K562 (cell line): Measurements from ENCODE around the gene CCL4L2. TPM values are rescaled to one million over a fixed set of nuclear protein-coding genes. Genes with fewer than 3 reads are reported as not detected.
"Not testable (repeated sequence)": the region's sequence is repeated elsewhere in the genome, so short reads cannot be mapped to it uniquely, and the experiment has no call there.

Experiments
- ATAC-seq: fragments of 200-7000 bp; cut with Tn5 transposase; 3 replicates; pipeline ENCODE4 v1.9.1; 2020; ENCODE audit warnings: moderate library complexity
- BruUV-seq: library from RNA; stranded (reverse); fragments of 400-500 nt; replicated peaks from 2 replicates; lab custom pipeline; 2021; lab: Mats Ljungman, UMichigan
- CTCF ChIA-PET: fragments of 300-600 bp; formaldehyde crosslinking; extraction: SDS; loops from one replicate; lab custom pipeline; 2021; ENCODE audit warnings: low intra/inter-chr PET ratio; lab: Yijun Ruan, JAX
- POLR2A ChIA-PET: fragments of 300-600, 350-650 bp; sonication (Branson Sonifier 250); formaldehyde crosslinking; extraction: SDS; loops from one replicate; lab custom pipeline; 2021; ENCODE audit warnings: antibody characterized with exemption, inconsistent platforms; lab: Yijun Ruan, JAX
- DNase-seq, 4 experiments: peaks; one replicate each; pipeline versions ENCODE4 v3.0.0 to v3.0.0-alpha.2; 2011 to 2018; ENCODE audit warnings: low spot score in 3 of 4, mixed read lengths in 3 of 4; ENCODE audit errors: extremely low read depth in 1 of 4
- FAIRE-seq: peaks from 2 replicates; lab custom pipeline; 2011; peaks lifted over from hg19 to GRCh38; lab: Jason Lieb, UNC
- H2AFZ ChIP-seq: 2 replicates; pipeline ENCODE4 v1.6.0; 2011; ENCODE audit warnings: low read depth, low read length, control low read depth, inconsistent platforms
- H3K27ac ChIP-seq: fragments of 200-600 bp; 3 replicates; pipeline ENCODE4 v1.8.0; 2011; ENCODE audit warnings: low read depth, mild to moderate bottlenecking, control low read depth, inconsistent platforms, low read length, moderate library complexity, mixed read lengths; ENCODE audit errors: extremely low read depth
- H3K27me3 ChIP-seq, 2 experiments: fragments of 300-600 bp in 1 of 2; 2 replicates in 1 of 2; 3 replicates in 1 of 2; pipeline versions ENCODE4 v1.6.0 to v1.8.0; 2011; ENCODE audit warnings: inconsistent platforms in 2 of 2, low read length in 2 of 2, mild to moderate bottlenecking in 1 of 2, mixed read lengths in 1 of 2, moderate library complexity in 1 of 2; ENCODE audit not compliant: control insufficient read depth in 2 of 2, insufficient read depth in 2 of 2
- H3K36me3 ChIP-seq: fragments of 300-600 bp; 3 replicates; pipeline ENCODE4 v1.8.0; 2011; ENCODE audit warnings: mild to moderate bottlenecking, low read length, inconsistent platforms; ENCODE audit not compliant: control insufficient read depth, insufficient read depth
- H3K4me1 ChIP-seq, 2 experiments: fragments of 200-600 bp in 1 of 2; replicated peaks in 1 of 2; 2 replicates in 1 of 2; 3 replicates in 1 of 2; pipeline versions ENCODE4 v1.5.1 to v1.8.0; 2011; ENCODE audit warnings: inconsistent platforms in 2 of 2, low read length in 2 of 2, mild to moderate bottlenecking in 1 of 2, mixed read lengths in 1 of 2, moderate library complexity in 1 of 2; ENCODE audit not compliant: control insufficient read depth in 2 of 2, insufficient read depth in 2 of 2
- H3K4me2 ChIP-seq: 2 replicates; pipeline ENCODE4 v1.6.1; 2011; ENCODE audit warnings: low read length, control low read depth, inconsistent platforms, mixed read lengths; ENCODE audit not compliant: insufficient read depth
- H3K4me3 ChIP-seq: fragments of 200-600 bp; sonication (generic), shearing (Covaris generic); 2 replicates; pipeline ENCODE4 v1.5.1; 2016; ENCODE audit warnings: control low read depth, inconsistent platforms
- H3K79me2 ChIP-seq: fragments of 200-600 bp; 3 replicates; pipeline ENCODE4 v1.8.0; 2011; ENCODE audit warnings: low read length, inconsistent platforms; ENCODE audit not compliant: control insufficient read depth, insufficient read depth
- H3K9ac ChIP-seq, 2 experiments: 2 replicates each; pipeline versions ENCODE4 v1.6.0 to v1.6.1; 2011; ENCODE audit warnings: low read depth in 2 of 2, low read length in 2 of 2, control low read depth in 1 of 2, inconsistent platforms in 1 of 2, mild to moderate bottlenecking in 1 of 2, mixed read lengths in 1 of 2; ENCODE audit not compliant: insufficient read depth in 1 of 2
- H3K9me1 ChIP-seq: one replicate; pipeline ENCODE4 v1.6.0; 2011; ENCODE audit warnings: inconsistent platforms, mild to moderate bottlenecking, low read length, moderate library complexity; ENCODE audit not compliant: control insufficient read depth, insufficient read depth
- H3K9me3 ChIP-seq: replicated peaks from 2 replicates; pipeline ENCODE4 v1.5.1; 2011; ENCODE audit warnings: low read depth, low read length, inconsistent platforms; ENCODE audit not compliant: control insufficient read depth, insufficient read depth
- H4K20me1 ChIP-seq: replicated peaks from 2 replicates; pipeline ENCODE4 v1.6.1; 2011; ENCODE audit warnings: low read length, inconsistent platforms, mixed read lengths; ENCODE audit not compliant: control insufficient read depth, insufficient read depth
- CEBPB ChIP-seq: fragments of 450-650 bp; IDR thresholded peaks from 2 replicates; pipeline ENCODE4 v1.6.1; 2016; ENCODE audit warnings: missing genetic modification characterization, missing compliant biosample characterization
- WGBS: fragments of 100-300 bp; shearing (Covaris generic); methylation state at CpG from one replicate; pipeline ENCODE4 v1.1.6; 2016; ENCODE audit warnings: low coverage, mixed read lengths; ENCODE audit not compliant: insufficient coverage; ENCODE audit errors: missing lambda C conversion rate; 5-methylcytosine and 5-hydroxymethylcytosine counted together
- in situ Hi-C: fragments of 300-500 bp; cut with MboI; formaldehyde crosslinking; loops from 4 replicates; pipeline ENCODE4 v1.15.0; 2018; ENCODE audit warnings: inconsistent platforms, mixed read lengths
- intact Hi-C: fragments of 100-400 bp; cut with micrococcal nuclease; formaldehyde crosslinking; loops from 2 replicates; pipeline ENCODE4 v1.14.2; 2022
- polyA plus RNA-seq, 8 experiments: library from polyadenylated mRNA; depleted of rRNA in 4 of 8; stranded (reverse) in 5 of 8; unstranded in 3 of 8; fragments of >200 nt; fragmentation: Nextera tagmentation in 2 of 8; fragmentation: Illumina TruSeq in 1 of 8; extraction: Ambion mirVana in 2 of 8; extraction: Trizol in 1 of 8; gene quantifications; 2 replicates each; pipeline versions ENCODE4 v1.2.1 to v1.2.3, GENCODE V29; 2011 to 2014; ENCODE audit warnings: inconsistent platforms in 1 of 8, missing spikeins in 1 of 8
- total RNA-seq, 7 experiments: library from RNA; depleted of rRNA in 6 of 7; stranded (reverse); fragments of >200 nt in 6 of 7; fragmentation: Illumina TruSeq in 2 of 7; extraction: Trizol in 2 of 7; gene quantifications; 2 replicates each; pipeline versions ENCODE4 v1.2.1 to v1.2.3, GENCODE V29; 2011 to 2021; ENCODE audit warnings: low replicate concordance in 1 of 7

Gene CCL4L2
- total and polyA plus RNA-seq, 9 of the 15 experiments (the other 6 are each of a cell fraction or from before 2014, with no cell fraction given) = 0.11 to 0.51 (median 0.38) TPM; not detected in 6

DNA sequence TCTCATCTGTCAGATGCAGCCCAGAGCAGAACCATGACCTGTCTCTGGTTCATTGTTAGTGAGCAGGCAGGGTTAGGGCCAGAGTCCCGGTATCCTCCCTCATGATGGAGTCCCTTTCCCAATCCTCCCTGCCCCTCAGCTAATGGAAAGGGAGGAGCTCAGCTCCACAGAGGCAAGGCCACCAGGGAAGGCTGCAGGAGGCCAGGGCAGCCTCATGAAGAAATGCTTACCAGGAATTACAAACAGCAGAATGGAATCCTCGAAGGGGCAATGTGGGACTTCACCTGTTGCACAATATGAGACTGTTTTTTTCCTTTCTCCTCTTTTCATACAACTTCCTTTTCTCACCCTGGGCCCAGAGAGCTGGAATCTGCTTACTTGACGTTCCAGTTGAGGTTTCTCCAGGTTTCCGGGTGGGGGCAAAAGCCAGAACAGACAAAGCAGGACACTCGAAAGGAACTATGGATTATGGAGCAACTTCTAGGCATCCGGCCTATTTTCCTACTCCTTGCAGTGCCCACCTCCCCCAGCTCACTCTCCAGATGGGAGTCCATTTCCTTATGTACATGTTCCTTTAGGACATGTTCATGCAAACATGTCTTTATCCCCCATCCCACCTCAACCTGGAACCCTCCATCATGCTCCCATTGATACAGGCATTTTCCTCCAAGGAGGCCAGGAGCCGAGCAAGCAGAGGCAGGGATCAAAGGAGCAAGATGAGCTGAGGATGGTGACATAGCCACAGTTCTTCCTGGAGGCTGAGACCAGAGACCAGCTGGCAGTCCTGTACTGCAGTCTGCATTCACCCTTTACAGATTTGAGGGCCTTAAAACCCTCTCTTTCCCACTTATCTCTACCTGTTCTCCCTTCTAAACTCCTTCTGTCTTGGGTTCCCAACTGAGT is 4.8 kb downstream of the CCL4L2 start:
- H4K20me1 ChIP-seq, CTCF ChIA-PET: not testable (repeated sequence)
- TF ChIP-seq CEBPB = peak; percentile 18; the same call in 1 of the 2 replicates
- TF ChIP-seq, all 486 proteins: peak for 1; not testable (repeated sequence) for 485
- ATAC-seq, H3K27ac ChIP-seq, POLR2A ChIA-PET, H3K36me3 ChIP-seq, DNase-seq, H3K4me2 ChIP-seq, BruUV-seq, H3K9me1 ChIP-seq, H3K9me3 ChIP-seq, H3K79me2 ChIP-seq, intact Hi-C loops, H2AFZ ChIP-seq, H3K4me1 ChIP-seq, FAIRE-seq, H3K9ac ChIP-seq, H3K4me3 ChIP-seq: not testable (repeated sequence)
- peaks cover 0 to 11% of the 10 kb centered on the region in 2 experiments; a peak in 3 of 5 replicates for H3K27me3 ChIP-seq
- 0% methylated on average over 7 of the region's 7 CpGs for WGBS
- in situ Hi-C loops = loop anchor here (25.0 kb wide), 2 partner anchors 147 to 1947 kb away; no protein-coding TSS in a partner anchor

DNA sequence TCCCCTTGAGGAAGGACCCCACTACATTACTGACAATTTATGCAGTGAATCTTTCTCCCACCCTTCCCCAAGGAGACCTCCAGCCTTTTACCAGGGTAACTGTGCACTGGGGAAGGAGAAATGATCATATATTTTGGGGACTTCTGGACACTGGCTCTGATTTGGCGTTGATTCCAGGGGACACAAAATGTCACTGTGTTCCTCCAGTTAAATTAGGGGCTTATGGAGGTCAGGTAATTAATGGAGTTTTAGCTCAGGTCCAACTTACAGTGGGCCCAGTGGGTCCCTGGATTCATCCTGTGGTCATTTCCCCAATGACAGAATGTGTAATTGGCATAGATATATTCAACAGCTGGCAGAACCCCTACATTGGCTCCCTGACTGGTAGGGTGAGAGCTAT is 8.7 kb downstream of the CCL4L2 start:
- H3K27me3 ChIP-seq, POLR2A ChIA-PET, DNase-seq, H3K4me3 ChIP-seq, H4K20me1 ChIP-seq, H3K4me2 ChIP-seq, H3K79me2 ChIP-seq, H3K9me3 ChIP-seq, H3K36me3 ChIP-seq, H2AFZ ChIP-seq, ATAC-seq, intact Hi-C loops, H3K4me1 ChIP-seq, H3K27ac ChIP-seq, CTCF ChIA-PET, BruUV-seq, H3K9me1 ChIP-seq, H3K9ac ChIP-seq, FAIRE-seq: not testable (repeated sequence)
- WGBS = 0% methylated on average over 1 of the region's 1 CpG
- in situ Hi-C loops = loop anchor here (25.0 kb wide), 2 partner anchors 143 to 1943 kb away; no protein-coding TSS in a partner anchor

DNA sequence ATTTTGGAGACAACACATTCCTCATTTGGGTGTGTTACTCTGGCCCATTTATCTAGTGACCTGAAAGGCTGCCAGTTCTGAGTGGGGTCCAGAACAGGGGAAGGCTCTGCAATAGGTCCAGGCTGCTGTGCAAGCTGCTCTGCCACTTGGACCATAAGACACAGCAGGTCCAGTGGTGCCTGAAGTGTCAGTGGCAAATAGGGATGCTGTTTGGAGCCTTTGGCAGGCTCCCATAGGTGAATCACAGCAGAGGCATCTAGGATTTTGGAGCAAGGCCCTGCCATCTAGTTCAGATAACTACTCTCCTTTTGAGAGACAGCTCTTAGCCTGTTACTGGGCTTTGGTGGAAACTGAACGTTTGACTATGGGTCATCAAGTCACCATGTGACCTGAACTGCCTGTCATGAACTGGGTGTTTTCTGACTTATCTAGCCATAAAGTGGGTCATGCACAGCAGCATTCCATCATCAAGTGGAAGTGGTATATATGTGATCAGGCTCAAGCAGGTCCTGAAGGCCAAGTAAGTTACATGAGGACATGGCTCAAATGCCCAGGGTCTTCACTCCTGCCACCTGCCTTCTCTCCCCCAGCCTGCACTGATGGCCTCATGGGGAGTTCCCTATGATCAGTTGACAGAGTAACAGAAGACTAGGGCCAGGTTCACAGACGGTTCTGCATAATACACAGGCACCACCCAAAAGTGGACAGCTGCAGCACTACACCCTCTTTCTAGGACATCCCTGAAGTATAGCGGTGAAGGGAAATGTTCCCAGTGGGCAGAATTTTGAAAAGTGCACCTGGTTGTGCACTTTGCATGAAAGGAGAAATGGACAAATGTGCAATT is 10.1 kb downstream of the CCL4L2 start:
- H3K79me2 ChIP-seq, POLR2A ChIA-PET, H2AFZ ChIP-seq, H3K4me2 ChIP-seq, H3K4me1 ChIP-seq, H3K9ac ChIP-seq, DNase-seq, H3K27me3 ChIP-seq, H3K4me3 ChIP-seq, H3K27ac ChIP-seq, FAIRE-seq, CTCF ChIA-PET, H4K20me1 ChIP-seq, ATAC-seq, intact Hi-C loops, BruUV-seq, H3K9me3 ChIP-seq, H3K9me1 ChIP-seq, H3K36me3 ChIP-seq: not testable (repeated sequence)
- 0% methylated on average over 3 of the region's 3 CpGs for WGBS
- in situ Hi-C loops = loop anchor here (25.0 kb wide), 2 partner anchors 141 to 1941 kb away; no protein-coding TSS in a partner anchor
